BJ (cell line): ENCODE measurements around the gene DCAF7. TPM values are rescaled to one million over a fixed set of nuclear protein-coding genes. Genes with fewer than 3 reads are reported as not detected.

Experiments
- CTCF ChIA-PET: fragments of 350-600 bp; formaldehyde crosslinking; extraction: SDS; loops from one replicate; lab custom pipeline; 2021; ENCODE audit warnings: antibody characterized with exemption, inconsistent platforms; lab: Yijun Ruan, JAX
- POLR2A ChIA-PET: fragments of 300-600 bp; sonication (Branson Sonifier 250); formaldehyde crosslinking; extraction: SDS; loops from one replicate; lab custom pipeline; 2021; ENCODE audit warnings: antibody characterized with exemption; lab: Charles Lee
- DNase-seq: peaks from one replicate; pipeline ENCODE4 v3.0.0-alpha.2; 2011; ENCODE audit warnings: low read depth
- H3K27me3 ChIP-seq: 2 replicates; pipeline ENCODE4 v1.6.0; 2011; ENCODE audit warnings: low read length; ENCODE audit not compliant: control insufficient read depth, insufficient read depth
- H3K36me3 ChIP-seq: 2 replicates; pipeline ENCODE4 v1.5.1; 2011; ENCODE audit warnings: low read length; ENCODE audit not compliant: control insufficient read depth, insufficient read depth
- H3K4me3 ChIP-seq: 2 replicates; pipeline ENCODE4 v1.5.1; 2011; ENCODE audit warnings: low read depth, mild to moderate bottlenecking, control low read depth, low read length
- CTCF ChIP-seq: IDR thresholded peaks from 2 replicates; pipeline ENCODE4 v1.5.1; 2011; ENCODE audit warnings: low read depth, mild to moderate bottlenecking, control low read depth, inconsistent platforms, low read length, moderate library complexity; ENCODE audit not compliant: insufficient read depth
- polyA plus RNA-seq: library from polyadenylated mRNA; depleted of rRNA; stranded (reverse); fragments of >200 nt; gene quantifications from 2 replicates; pipeline ENCODE4 v1.2.3, GENCODE V29; 2011

Gene DCAF7
- polyA plus RNA-seq, 1 experiment = 57.4 TPM

GRCh38 chr17:63626551-63627180 is 76.4 kb downstream of the DCAF7 start:
- CTCF ChIA-PET = interaction anchor here (2.5 kb wide), 1 partner anchor 14 kb away, joined by 8 read pairs; no protein-coding TSS in a partner anchor
- DNase-seq = no peak
- POLR2A ChIA-PET = interaction anchor here (0.6 kb wide), 2 partner anchors 147 to 1012 kb away, joined by 3 to 15 read pairs; partner anchors contain the start of gene DDX42
- no peak for TF ChIP-seq CTCF
- peaks cover 1% of the 10 kb centered on the region; the same call in 1 of the 2 replicates for H3K36me3 ChIP-seq
- H3K4me3 ChIP-seq = no peak overlapping the region
- H3K27me3 ChIP-seq = no peaks in the 10 kb centered on the region

- TF ChIP-seq CTCF = no peak
- no peak for DNase-seq
- Histone ChIP-seq H3K27me3 (no peaks in the 10 kb centered on the region), H3K36me3 (peaks cover 1% of the 10 kb centered on the region), H3K4me3 (no peak overlapping the region)
- CTCF ChIA-PET = interaction anchor here (0.7 kb wide), 1 partner anchor 939 kb away, joined by 3 read pairs; no protein-coding TSS in a partner anchor
- POLR2A ChIA-PET = no interaction called here
Measured at GRCh38 chr17:63629627-63630026, 79.3 kb downstream of the DCAF7 start.

GRCh38 chr17:63631062-63631461 is 80.8 kb downstream of the DCAF7 start:
- Histone ChIP-seq H3K36me3 (peaks cover 4% of the 10 kb centered on the region), H3K27me3 (no peaks in the 10 kb centered on the region), H3K4me3 (no peak overlapping the region)
- no peak for TF ChIP-seq CTCF
- POLR2A ChIA-PET = no interaction called here
- CTCF ChIA-PET = no interaction called here
- DNase-seq = no peak

- TF ChIP-seq CTCF = no peak
- DNase-seq = no peak
- peaks cover 7% of the 10 kb centered on the region for H3K36me3 ChIP-seq
- ChIA-PET POLR2A (no interaction called here), CTCF (no interaction called here)
- H3K27me3 ChIP-seq = no peaks in the 10 kb centered on the region
- H3K4me3 ChIP-seq = no peak overlapping the region
Measured at GRCh38 chr17:63631626-63632025, 81.3 kb downstream of the DCAF7 start.

- peaks cover 11% of the 10 kb centered on the region for H3K36me3 ChIP-seq
Measured at GRCh38 chr17:63633742-63634141, 83.5 kb downstream of the DCAF7 start.

More at GRCh38 chr17:63633742-63634141, 83.5 kb downstream of the DCAF7 start:
- CTCF ChIA-PET = interaction anchor here (0.7 to 2.2 kb wide), 3 partner anchors 11 to 49 kb away, joined by 3 to 5 read pairs (median 3); no protein-coding TSS in a partner anchor
- no peak for TF ChIP-seq CTCF
- no peak for DNase-seq
- no peaks in the 10 kb centered on the region for H3K27me3 ChIP-seq
- POLR2A ChIA-PET = interaction anchor here (0.6 kb wide), 1 partner anchor 198 kb away, joined by 4 read pairs; no protein-coding TSS in a partner anchor
- H3K4me3 ChIP-seq = no peak overlapping the region
